A549 (cell line): ENCODE results near the gene TROAP. TPM values are rescaled to one million over a fixed set of nuclear protein-coding genes. Genes with fewer than 3 reads are reported as not detected.

Source experiments
- ATAC-seq, 2 experiments: fragments of 200-7000 bp in 1 of 2; fragments of >200 bp in 1 of 2; cut with Nextera tagmentation in 1 of 2; cut with Tn5 transposase in 1 of 2; 3 replicates each; pipeline versions ENCODE4 v1.8.0 to v1.9.1; 2018 to 2020; ENCODE audit warnings: mild to moderate bottlenecking in 1 of 2, moderate library complexity in 1 of 2
- CTCF ChIA-PET: fragments of 300-600 bp; sonication (Branson Sonifier 250); formaldehyde crosslinking; extraction: SDS; loops from one replicate; lab custom pipeline; 2021; ENCODE audit warnings: antibody characterized with exemption, inconsistent platforms; lab: Yijun Ruan, JAX
- POLR2A ChIA-PET: fragments of 350-600 bp; formaldehyde crosslinking; extraction: SDS; loops from one replicate; lab custom pipeline; 2021; ENCODE audit warnings: antibody characterized with exemption, inconsistent platforms; lab: Yijun Ruan, JAX
- DNase-seq, 2 experiments: peaks; one replicate each; pipeline versions ENCODE4 v3.0.0 to v3.0.0-alpha.2; 2011 to 2016; ENCODE audit warnings: low read depth in 1 of 2, low spot score in 1 of 2
- FAIRE-seq: peaks from 2 replicates; lab custom pipeline; 2011; peaks lifted over from hg19 to GRCh38; lab: Jason Lieb, UNC
- H3K27ac ChIP-seq, 2 experiments: fragments of >200 bp; sonication (Bioruptor Twin); formaldehyde crosslinking; 3 replicates each; pipeline ENCODE4 v1.5.1; 2016 to 2017
- H3K4me1 ChIP-seq: fragments of >200 bp; sonication (Bioruptor Twin); formaldehyde crosslinking; 3 replicates; pipeline ENCODE4 v1.6.1; 2016
- H3K4me2 ChIP-seq: fragments of >200 bp; sonication (Bioruptor Twin); formaldehyde crosslinking; 3 replicates; pipeline ENCODE4 v1.6.1; 2016
- H3K4me3 ChIP-seq: fragments of >200 bp; sonication (Bioruptor Twin); formaldehyde crosslinking; 3 replicates; pipeline ENCODE4 v1.5.1; 2016
- H3K9me3 ChIP-seq: fragments of >200 bp; sonication (Bioruptor Twin); formaldehyde crosslinking; 3 replicates; pipeline ENCODE4 v1.6.1; 2016
- CBX8 ChIP-seq: fragments of 200-600 bp; sonication (generic); IDR thresholded peaks from 2 replicates; pipeline ENCODE4 v1.6.1; 2016
- CHD2 ChIP-seq: fragments of 150-350 bp; IDR thresholded peaks from 2 replicates; pipeline ENCODE4 v1.6.1; 2014; ENCODE audit warnings: low read length; ENCODE audit not compliant: partially characterized antibody
- EP300 ChIP-seq, 2 experiments: fragments of >200 bp; sonication (Bioruptor Twin); formaldehyde crosslinking; IDR thresholded peaks; 2 replicates in 1 of 2; 3 replicates in 1 of 2; pipeline ENCODE4 v1.6.1; 2016 to 2017
- FOSB ChIP-seq: fragments of 250-450 bp; sonication (Bioruptor Pico); IDR thresholded peaks from 2 replicates; pipeline ENCODE4 v1.5.0; 2020; ENCODE audit warnings: mild to moderate bottlenecking, moderate library complexity
- FOXS1 ChIP-seq: fragments of 250-450 bp; sonication (Bioruptor Pico); IDR thresholded peaks from 2 replicates; pipeline ENCODE4 v1.5.0; 2020; ENCODE audit warnings: mild to moderate bottlenecking, moderate library complexity
- GATA3 ChIP-seq: IDR thresholded peaks from 2 replicates; pipeline ENCODE4 v1.6.1; 2012; ENCODE audit warnings: borderline replicate concordance
- HDAC2 ChIP-seq: fragments of 200-600 bp; sonication (generic); IDR thresholded peaks from 2 replicates; pipeline ENCODE4 v1.6.1; 2016
- JUN ChIP-seq, 2 experiments: fragments of >200 bp; sonication (Bioruptor Twin); formaldehyde crosslinking; IDR thresholded peaks; 2 replicates in 1 of 2; 3 replicates in 1 of 2; pipeline ENCODE4 v1.6.1; 2016 to 2017
- JUNB ChIP-seq: fragments of >200 bp; sonication (Bioruptor Twin); formaldehyde crosslinking; IDR thresholded peaks from 2 replicates; pipeline ENCODE4 v1.6.1; 2016
- MAX ChIP-seq: IDR thresholded peaks from 2 replicates; pipeline ENCODE4 v1.6.1; 2012
- MAZ ChIP-seq: fragments of 150-350 bp; IDR thresholded peaks from 2 replicates; pipeline ENCODE4 v1.6.1; 2014; ENCODE audit warnings: antibody characterized with exemption, low read depth, low read length, borderline replicate concordance
- NFE2L2 ChIP-seq: fragments of 150-350 bp; conservative IDR thresholded peaks from 2 replicates; pipeline ENCODE4 v1.6.1; 2014; ENCODE audit warnings: low read length
- NR3C1 ChIP-seq: fragments of >200 bp; sonication (Bioruptor Twin); formaldehyde crosslinking; IDR thresholded peaks from 3 replicates; pipeline ENCODE4 v1.6.1; 2017
- PHF8 ChIP-seq: fragments of 200-600 bp; sonication (generic); IDR thresholded peaks from 2 replicates; pipeline ENCODE4 v1.6.1; 2016; ENCODE audit warnings: low read depth, mild to moderate bottlenecking, antibody characterized with exemption, moderate library complexity, borderline replicate concordance
- POLR2A ChIP-seq: IDR thresholded peaks from 2 replicates; pipeline ENCODE4 v1.6.1; 2012; ENCODE audit warnings: mild to moderate bottlenecking, low read length
- RARB ChIP-seq: fragments of 250-450 bp; sonication (Bioruptor Pico); IDR thresholded peaks from 2 replicates; pipeline ENCODE4 v1.8.0; 2021; ENCODE audit warnings: mild to moderate bottlenecking, moderate library complexity
- RCOR1 ChIP-seq: fragments of 150-350 bp; IDR thresholded peaks from 2 replicates; pipeline ENCODE4 v1.6.1; 2014; ENCODE audit warnings: antibody characterized with exemption, low read length, low read depth
- ZSCAN20 ChIP-seq: fragments of 250-450 bp; sonication (Bioruptor Pico); IDR thresholded peaks from 2 replicates; pipeline ENCODE4 v1.8.0; 2022; ENCODE audit warnings: mild to moderate bottlenecking, moderate library complexity
- WGBS: methylation state at CpG from one replicate; pipeline ENCODE4 v1.1.6; 2017; ENCODE audit errors: missing lambda C conversion rate; 5-methylcytosine and 5-hydroxymethylcytosine counted together
- polyA plus RNA-seq, 4 experiments: library from polyadenylated mRNA; depleted of rRNA in 3 of 4; stranded (reverse); fragments of >200 nt; fragmentation: RNase III in 1 of 4; extraction: RNeasy Plus Mini Kit Qiagen cat#74134 plus additional on column Dnase treatment in 1 of 4; gene quantifications; 2 replicates in 3 of 4; 3 replicates in 1 of 4; pipeline ENCODE4 v1.2.3, GENCODE V29; 2011 to 2017
- TF ChIP-seq, protein P1 (sequence below): fragments of 250-450 bp; sonication (Bioruptor Pico); IDR thresholded peaks from 2 replicates; pipeline ENCODE4 v1.5.0; 2021; ENCODE audit warnings: mild to moderate bottlenecking, moderate library complexity, borderline replicate concordance
- TF ChIP-seq, protein P2 (sequence below): fragments of >200 bp; sonication (Bioruptor Twin); formaldehyde crosslinking; IDR thresholded peaks from 3 replicates; pipeline ENCODE4 v1.5.1; 2016
- TF ChIP-seq, protein P3 (sequence below): fragments of 200-600 bp; sonication (generic); IDR thresholded peaks from 2 replicates; pipeline ENCODE4 v1.6.1; 2016; ENCODE audit warnings: antibody characterized with exemption, mild to moderate bottlenecking, moderate library complexity
- TF ChIP-seq, protein P4 (sequence below): fragments of 250-450 bp; sonication (Bioruptor Pico); IDR thresholded peaks from 2 replicates; pipeline ENCODE4 v1.5.0; 2020; ENCODE audit warnings: low read depth, mild to moderate bottlenecking, moderate library complexity

The TROAP gene
- polyA plus RNA-seq, 2 of the 4 experiments (the other 2 are of a cell fraction): 50.0 to 55.5 TPM

GRCh38 chr12:49327368-49327767, 4.3 kb downstream of the TROAP start:
- no peak for FAIRE-seq
- Histone ChIP-seq H3K4me3 (no peak overlapping the region), H3K9me3 (no peaks in the 10 kb centered on the region), H3K4me2 (no peak overlapping the region), H3K27ac (no peak overlapping the region), H3K4me1 (peaks cover 13% of the 10 kb centered on the region; the same call in 2 of the 3 replicates)
- ChIA-PET POLR2A (no interaction called here), CTCF (no interaction called here)
- no peak for ATAC-seq
- TF ChIP-seq, protein P1, sequence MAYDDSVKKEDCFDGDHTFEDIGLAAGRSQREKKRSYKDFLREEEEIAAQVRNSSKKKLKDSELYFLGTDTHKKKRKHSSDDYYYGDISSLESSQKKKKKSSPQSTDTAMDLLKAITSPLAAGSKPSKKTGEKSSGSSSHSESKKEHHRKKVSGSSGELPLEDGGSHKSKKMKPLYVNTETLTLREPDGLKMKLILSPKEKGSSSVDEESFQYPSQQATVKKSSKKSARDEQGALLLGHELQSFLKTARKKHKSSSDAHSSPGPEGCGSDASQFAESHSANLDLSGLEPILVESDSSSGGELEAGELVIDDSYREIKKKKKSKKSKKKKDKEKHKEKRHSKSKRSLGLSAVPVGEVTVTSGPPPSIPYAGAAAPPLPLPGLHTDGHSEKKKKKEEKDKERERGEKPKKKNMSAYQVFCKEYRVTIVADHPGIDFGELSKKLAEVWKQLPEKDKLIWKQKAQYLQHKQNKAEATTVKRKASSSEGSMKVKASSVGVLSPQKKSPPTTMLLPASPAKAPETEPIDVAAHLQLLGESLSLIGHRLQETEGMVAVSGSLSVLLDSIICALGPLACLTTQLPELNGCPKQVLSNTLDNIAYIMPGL: no peak
- TF ChIP-seq RARB (CRISPR knock-in tag): no peak
- TF ChIP-seq, protein P2, sequence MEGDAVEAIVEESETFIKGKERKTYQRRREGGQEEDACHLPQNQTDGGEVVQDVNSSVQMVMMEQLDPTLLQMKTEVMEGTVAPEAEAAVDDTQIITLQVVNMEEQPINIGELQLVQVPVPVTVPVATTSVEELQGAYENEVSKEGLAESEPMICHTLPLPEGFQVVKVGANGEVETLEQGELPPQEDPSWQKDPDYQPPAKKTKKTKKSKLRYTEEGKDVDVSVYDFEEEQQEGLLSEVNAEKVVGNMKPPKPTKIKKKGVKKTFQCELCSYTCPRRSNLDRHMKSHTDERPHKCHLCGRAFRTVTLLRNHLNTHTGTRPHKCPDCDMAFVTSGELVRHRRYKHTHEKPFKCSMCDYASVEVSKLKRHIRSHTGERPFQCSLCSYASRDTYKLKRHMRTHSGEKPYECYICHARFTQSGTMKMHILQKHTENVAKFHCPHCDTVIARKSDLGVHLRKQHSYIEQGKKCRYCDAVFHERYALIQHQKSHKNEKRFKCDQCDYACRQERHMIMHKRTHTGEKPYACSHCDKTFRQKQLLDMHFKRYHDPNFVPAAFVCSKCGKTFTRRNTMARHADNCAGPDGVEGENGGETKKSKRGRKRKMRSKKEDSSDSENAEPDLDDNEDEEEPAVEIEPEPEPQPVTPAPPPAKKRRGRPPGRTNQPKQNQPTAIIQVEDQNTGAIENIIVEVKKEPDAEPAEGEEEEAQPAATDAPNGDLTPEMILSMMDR: no peak
- TF ChIP-seq NR3C1: no peak
- no peak for DNase-seq

DNA sequence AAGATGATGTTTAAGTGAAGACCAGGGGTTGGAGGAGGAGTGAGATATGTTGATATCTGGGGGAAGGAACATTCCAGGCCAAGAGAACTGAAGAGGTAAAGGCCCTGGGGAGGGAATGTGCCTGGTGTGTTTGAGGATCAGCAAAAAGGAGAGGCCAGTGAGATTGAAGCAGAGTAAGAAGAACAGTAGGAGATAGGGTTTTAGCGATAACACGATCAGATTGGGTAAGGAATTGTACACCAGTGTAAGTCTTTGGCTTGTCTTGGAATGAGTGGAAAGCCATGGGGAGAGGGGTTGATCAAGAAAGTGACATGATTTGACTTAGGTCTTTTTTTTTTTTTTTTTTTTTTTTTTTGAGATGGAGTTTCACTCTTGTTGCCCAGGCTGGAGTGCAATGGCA, 4.8 kb downstream of the TROAP start:
- FAIRE-seq (no peak), ATAC-seq (no peak), DNase-seq (no peak)
- TF ChIP-seq CBX8 (no peak), HDAC2 (no peak), NFE2L2 (no peak), MAZ (no peak), RARB (CRISPR knock-in tag) (no peak), GATA3 (no peak), JUN (IDR thresholded peaks at IDR 0.05) (no peak), POLR2A (no peak), PHF8 (no peak)
- TF ChIP-seq, protein P3, sequence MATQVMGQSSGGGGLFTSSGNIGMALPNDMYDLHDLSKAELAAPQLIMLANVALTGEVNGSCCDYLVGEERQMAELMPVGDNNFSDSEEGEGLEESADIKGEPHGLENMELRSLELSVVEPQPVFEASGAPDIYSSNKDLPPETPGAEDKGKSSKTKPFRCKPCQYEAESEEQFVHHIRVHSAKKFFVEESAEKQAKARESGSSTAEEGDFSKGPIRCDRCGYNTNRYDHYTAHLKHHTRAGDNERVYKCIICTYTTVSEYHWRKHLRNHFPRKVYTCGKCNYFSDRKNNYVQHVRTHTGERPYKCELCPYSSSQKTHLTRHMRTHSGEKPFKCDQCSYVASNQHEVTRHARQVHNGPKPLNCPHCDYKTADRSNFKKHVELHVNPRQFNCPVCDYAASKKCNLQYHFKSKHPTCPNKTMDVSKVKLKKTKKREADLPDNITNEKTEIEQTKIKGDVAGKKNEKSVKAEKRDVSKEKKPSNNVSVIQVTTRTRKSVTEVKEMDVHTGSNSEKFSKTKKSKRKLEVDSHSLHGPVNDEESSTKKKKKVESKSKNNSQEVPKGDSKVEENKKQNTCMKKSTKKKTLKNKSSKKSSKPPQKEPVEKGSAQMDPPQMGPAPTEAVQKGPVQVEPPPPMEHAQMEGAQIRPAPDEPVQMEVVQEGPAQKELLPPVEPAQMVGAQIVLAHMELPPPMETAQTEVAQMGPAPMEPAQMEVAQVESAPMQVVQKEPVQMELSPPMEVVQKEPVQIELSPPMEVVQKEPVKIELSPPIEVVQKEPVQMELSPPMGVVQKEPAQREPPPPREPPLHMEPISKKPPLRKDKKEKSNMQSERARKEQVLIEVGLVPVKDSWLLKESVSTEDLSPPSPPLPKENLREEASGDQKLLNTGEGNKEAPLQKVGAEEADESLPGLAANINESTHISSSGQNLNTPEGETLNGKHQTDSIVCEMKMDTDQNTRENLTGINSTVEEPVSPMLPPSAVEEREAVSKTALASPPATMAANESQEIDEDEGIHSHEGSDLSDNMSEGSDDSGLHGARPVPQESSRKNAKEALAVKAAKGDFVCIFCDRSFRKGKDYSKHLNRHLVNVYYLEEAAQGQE: no peak
- TF ChIP-seq, protein P4, sequence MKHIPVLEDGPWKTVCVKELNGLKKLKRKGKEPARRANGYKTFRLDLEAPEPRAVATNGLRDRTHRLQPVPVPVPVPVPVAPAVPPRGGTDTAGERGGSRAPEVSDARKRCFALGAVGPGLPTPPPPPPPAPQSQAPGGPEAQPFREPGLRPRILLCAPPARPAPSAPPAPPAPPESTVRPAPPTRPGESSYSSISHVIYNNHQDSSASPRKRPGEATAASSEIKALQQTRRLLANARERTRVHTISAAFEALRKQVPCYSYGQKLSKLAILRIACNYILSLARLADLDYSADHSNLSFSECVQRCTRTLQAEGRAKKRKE (CRISPR knock-in tag): no peak
- no peaks in the 10 kb centered on the region for H3K9me3 ChIP-seq
- 94% methylated on average over 2 of the region's 2 CpGs for WGBS
- ChIA-PET POLR2A (no interaction called here), CTCF (interaction anchor here (1.7 to 6.5 kb wide), 2 partner anchors 9 to 20 kb away, joined by 6 to 104 read pairs; partner anchors contain the start of genes C1QL4 and DNAJC22)
- H3K4me2 ChIP-seq: no peak overlapping the region
- no peak overlapping the region for H3K27ac ChIP-seq
- no peak overlapping the region for H3K4me3 ChIP-seq
- peaks cover 13% of the 10 kb centered on the region; the same call in 2 of the 3 replicates for H3K4me1 ChIP-seq

DNA sequence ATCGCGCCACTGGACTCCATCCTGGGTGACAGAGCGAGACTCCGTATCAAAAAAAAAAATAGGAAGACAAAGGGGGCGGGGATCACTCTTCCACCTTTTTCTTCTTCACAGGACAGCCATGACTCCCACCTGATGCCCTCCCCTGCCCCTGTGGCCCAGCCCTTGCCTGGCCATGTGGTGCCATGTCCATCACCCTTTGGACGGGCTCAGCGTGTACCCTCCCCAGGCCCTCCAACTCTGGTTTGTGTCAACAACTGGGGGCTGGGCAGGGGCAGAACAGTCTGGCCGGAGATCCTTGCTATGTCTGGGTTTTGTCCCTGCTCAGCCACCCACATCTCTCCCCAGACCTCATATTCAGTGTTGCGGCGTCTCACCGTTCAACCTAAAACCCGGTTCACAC, 5.8 kb downstream of the TROAP start:
- CTCF ChIA-PET: interaction anchor here (0.6 to 6.5 kb wide), 7 partner anchors 8 to 39 kb away, joined by 5 to 144 read pairs (median 58); partner anchors contain the start of genes C1QL4, DNAJC22 and PRPH
- TF ChIP-seq JUNB (no peak), CHD2 (no peak), EP300 (IDR thresholded peaks at IDR 0.05) (no peak), FOXS1 (CRISPR knock-in tag) (no peak), FOSB (no peak), RCOR1 (no peak), CBX8 (no peak), MAX (no peak), PHF8 (no peak), ZSCAN20 (CRISPR knock-in tag) (no peak)
- TF ChIP-seq, protein P1: no peak
- TF ChIP-seq, protein P2: no peak

More for the DNA sequence above, 5.8 kb downstream of the TROAP start:
- H3K4me2 ChIP-seq: no peak overlapping the region
- no peaks in the 10 kb centered on the region for H3K9me3 ChIP-seq
- peaks cover 12% of the 10 kb centered on the region; the same call in 2 of the 3 replicates for H3K4me1 ChIP-seq
- ATAC-seq (no peak), DNase-seq (no peak), FAIRE-seq (no peak)
- no peak overlapping the region for H3K27ac ChIP-seq
- POLR2A ChIA-PET: no interaction called here
- WGBS: 94% methylated on average over 12 of the region's 12 CpGs
- H3K4me3 ChIP-seq: no peak overlapping the region
